Glutamatergic neuron (in vitro differentiated cells): Measurements from ENCODE around the gene AADAC. TPM values are rescaled to one million over a fixed set of nuclear protein-coding genes. Genes with fewer than 3 reads are reported as not detected.
"Not testable (repeated sequence)": the region's sequence is repeated elsewhere in the genome, so short reads cannot be mapped to it uniquely, and the experiment has no call there.

Experiments
- DNase-seq: peaks from one replicate; pipeline ENCODE4 v3.0.0; 2022
- H3K27ac Mint-ChIP-seq: one replicate; pipeline ENCODE4 v1.8.0; 2020; ENCODE audit warnings: mild to moderate bottlenecking, mixed read lengths, inconsistent platforms; ENCODE audit not compliant: unreplicated experiment
- H3K27me3 Mint-ChIP-seq: one replicate; pipeline ENCODE4 v1.8.0; 2020; ENCODE audit warnings: mild to moderate bottlenecking, moderate library complexity, mixed read lengths, inconsistent platforms; ENCODE audit not compliant: unreplicated experiment
- H3K36me3 Mint-ChIP-seq: one replicate; pipeline ENCODE4 v1.8.0; 2020; ENCODE audit warnings: mild to moderate bottlenecking, mixed read lengths, inconsistent platforms; ENCODE audit not compliant: unreplicated experiment
- H3K4me1 Mint-ChIP-seq: one replicate; pipeline ENCODE4 v1.8.0; 2020; ENCODE audit warnings: mild to moderate bottlenecking, low read depth, mixed read lengths, inconsistent platforms; ENCODE audit not compliant: unreplicated experiment
- H3K4me3 Mint-ChIP-seq: one replicate; pipeline ENCODE4 v1.8.0; 2020; ENCODE audit warnings: mild to moderate bottlenecking, mixed read lengths, inconsistent platforms; ENCODE audit not compliant: unreplicated experiment
- H3K9me3 Mint-ChIP-seq: one replicate; pipeline ENCODE4 v1.8.0; 2020; ENCODE audit warnings: mild to moderate bottlenecking, moderate library complexity, mixed read lengths, inconsistent platforms; ENCODE audit not compliant: unreplicated experiment
- CTCF ChIP-seq: fragments of 200-600 bp; sonication (generic); IDR thresholded peaks from one replicate; pipeline ENCODE4 v1.5.0; 2021; ENCODE audit not compliant: partially characterized antibody, unreplicated experiment
- long read RNA-seq: library from polyadenylated mRNA; unstranded; transcript quantifications from one replicate; pipeline ENCODE4 v2.0.0, GENCODE V29; 2020; ENCODE audit not compliant: unreplicated experiment
- total RNA-seq: library from RNA; stranded (reverse); fragmentation: NEBNext Ultra II Directional; extraction: Animal tissue kit (Norgen Biotek cat#: 25700); gene quantifications from one replicate; pipeline ENCODE4 v1.2.1, GENCODE V29; 2021; ENCODE audit not compliant: unreplicated experiment

Gene AADAC
- total RNA-seq = not detected
- long read RNA-seq = 0 reads

GRCh38 chr3:151813799-151814198 lies at the start of gene AADAC:
Gene AADAC, plus strand, starts transcription at chr3:151814116. Its CDS starts 47 bp downstream, at chr3:151814163.
- H3K9me3 Mint-ChIP-seq = no peaks in the 10 kb centered on the region
- no peaks in the 10 kb centered on the region for H3K27me3 Mint-ChIP-seq
- no peak for DNase-seq
- H3K36me3 Mint-ChIP-seq = no peaks in the 10 kb centered on the region
- no peak within 1 kb of the TSS for H3K27ac Mint-ChIP-seq
- H3K4me1 Mint-ChIP-seq = no peaks in the 10 kb centered on the region
- no peak for TF ChIP-seq CTCF
- no peak within 1 kb of the TSS for H3K4me3 Mint-ChIP-seq

- not testable (repeated sequence) for H3K27ac Mint-ChIP-seq, H3K4me1 Mint-ChIP-seq, DNase-seq, H3K36me3 Mint-ChIP-seq, H3K27me3 Mint-ChIP-seq, H3K4me3 Mint-ChIP-seq, H3K9me3 Mint-ChIP-seq
Measured at GRCh38 chr3:151764699-151765098, 49.2 kb upstream of the AADAC start.

GRCh38 chr3:151765685-151766084 lies 48.2 kb upstream of the AADAC start:
- H3K4me3 Mint-ChIP-seq = no peak overlapping the region
- DNase-seq = no peak
- H3K9me3 Mint-ChIP-seq = no peaks in the 10 kb centered on the region
- no peak overlapping the region for H3K27ac Mint-ChIP-seq
- no peak for TF ChIP-seq CTCF
- no peaks in the 10 kb centered on the region for H3K4me1 Mint-ChIP-seq
- no peaks in the 10 kb centered on the region for H3K36me3 Mint-ChIP-seq
- no peaks in the 10 kb centered on the region for H3K27me3 Mint-ChIP-seq

GRCh38 chr3:151766454-151766853 lies 47.5 kb upstream of the AADAC start:
- no peaks in the 10 kb centered on the region for H3K27me3 Mint-ChIP-seq
- H3K9me3 Mint-ChIP-seq = no peaks in the 10 kb centered on the region
- H3K27ac Mint-ChIP-seq = no peak overlapping the region
- no peak overlapping the region for H3K4me3 Mint-ChIP-seq
- no peak for TF ChIP-seq CTCF
- no peaks in the 10 kb centered on the region for H3K36me3 Mint-ChIP-seq
- DNase-seq = no peak
- no peaks in the 10 kb centered on the region for H3K4me1 Mint-ChIP-seq

GRCh38 chr3:151768393-151768930 lies 45.5 kb upstream of the AADAC start:
- H3K4me1 Mint-ChIP-seq = no peaks in the 10 kb centered on the region
- no peaks in the 10 kb centered on the region for H3K9me3 Mint-ChIP-seq
- H3K36me3 Mint-ChIP-seq = no peaks in the 10 kb centered on the region
- no peaks in the 10 kb centered on the region for H3K27me3 Mint-ChIP-seq
- no peak overlapping the region for H3K4me3 Mint-ChIP-seq
- no peak overlapping the region for H3K27ac Mint-ChIP-seq
- no peak for TF ChIP-seq CTCF
- no peak for DNase-seq
